IPS-NIHi7 (cell line): ENCODE results near the gene XKRX.

Source experiments
- DNase-seq: peaks from one replicate; pipeline ENCODE4 v3.0.0; 2012; ENCODE audit warnings: mixed read lengths; ENCODE audit errors: extremely low spot score

XKRX gene

DNA sequence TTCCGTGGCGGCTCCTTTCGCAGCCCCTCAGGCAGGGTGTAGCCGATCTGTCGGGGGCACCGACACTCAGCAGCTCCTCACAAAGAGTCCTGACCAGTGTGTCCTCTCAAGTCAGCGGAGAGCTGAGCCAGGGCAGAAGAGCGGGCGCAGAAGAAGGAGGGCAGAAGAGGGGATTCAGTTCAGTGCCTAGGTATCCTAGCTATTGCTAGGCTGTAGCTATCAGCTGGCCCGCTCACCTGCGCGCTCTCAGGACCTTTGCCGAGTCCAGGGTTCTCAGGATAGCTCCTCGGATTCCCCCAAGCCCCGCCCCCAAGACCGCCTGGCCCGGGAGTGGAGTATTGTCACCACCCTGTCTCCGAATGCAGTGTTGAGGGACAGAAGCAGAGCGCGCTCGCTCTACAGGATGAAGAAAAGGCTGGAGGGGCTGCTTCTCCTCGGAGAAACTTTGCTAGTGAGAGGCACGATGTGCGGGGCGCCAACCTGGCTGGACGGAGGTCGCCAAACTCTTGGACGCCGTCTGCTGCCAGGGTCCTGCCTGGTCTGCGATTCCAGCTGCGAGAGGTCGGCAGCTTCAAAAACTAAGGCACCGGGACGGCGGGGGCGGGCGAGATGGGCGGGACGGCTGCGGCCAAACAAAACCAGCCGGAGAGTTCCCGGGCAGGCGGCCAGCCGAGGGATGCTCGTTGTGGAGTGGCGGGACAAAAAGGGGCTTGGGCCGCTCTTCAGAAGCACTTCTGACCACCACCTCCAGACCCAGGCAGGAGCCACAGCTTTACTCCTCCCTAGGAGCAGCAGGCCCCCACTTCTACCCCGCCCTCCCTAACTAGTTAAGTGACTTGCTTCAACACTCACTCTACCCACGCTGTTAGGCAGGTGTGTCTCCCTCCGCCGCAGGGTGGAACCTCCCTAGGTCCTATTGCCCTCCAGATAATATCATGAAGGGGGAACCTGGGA is at the start of gene XKRX:
Gene XKRX, minus strand, starts transcription at position 258 of the 954 bp plus-strand sequence. CDS start 613 bp downstream, outside the sequence.
- DNase-seq = peak; percentile 76

- DNase-seq = no peak
Observed at GRCh38 chrX:100976211-100976610, 47.5 kb upstream of the XKRX start.

- no peak for DNase-seq
Observed at GRCh38 chrX:100975212-100975611, 46.5 kb upstream of the XKRX start.

- no peak for DNase-seq
Observed at GRCh38 chrX:100973411-100973810, 44.7 kb upstream of the XKRX start.

DNA sequence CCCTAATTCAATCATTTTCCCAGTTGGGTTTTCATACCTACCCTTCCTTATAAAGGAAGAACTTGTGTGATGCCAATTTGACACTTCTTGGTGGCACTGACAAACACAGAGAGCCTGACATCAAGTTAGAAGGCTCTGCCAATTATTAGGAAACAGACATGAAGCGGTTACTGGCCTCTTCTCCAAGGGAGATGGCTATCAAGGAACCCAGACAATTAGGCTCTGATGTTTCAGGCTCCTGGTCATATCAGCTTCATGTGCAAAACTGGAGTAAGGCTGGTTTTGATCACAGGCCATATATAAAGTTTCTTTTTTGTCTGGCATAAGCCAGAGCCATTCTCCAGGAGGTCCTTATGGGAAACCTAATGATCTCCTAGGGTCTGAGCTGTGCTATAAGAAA is 41.2 kb upstream of the XKRX start:
- no peak for DNase-seq

- no peak for DNase-seq
Observed at GRCh38 chrX:100969408-100969807, 40.7 kb upstream of the XKRX start, which contains the start of gene ARL13A. Gene ARL13A, plus strand, starts transcription at chrX:100969708. Its CDS starts 3,982 bp downstream, at chrX:100973690.

- no peak for DNase-seq
Observed at GRCh38 chrX:100964362-100964761, 35.6 kb upstream of the XKRX start.

- no peak for DNase-seq
Observed at GRCh38 chrX:100962811-100963210, 34.1 kb upstream of the XKRX start.

DNA sequence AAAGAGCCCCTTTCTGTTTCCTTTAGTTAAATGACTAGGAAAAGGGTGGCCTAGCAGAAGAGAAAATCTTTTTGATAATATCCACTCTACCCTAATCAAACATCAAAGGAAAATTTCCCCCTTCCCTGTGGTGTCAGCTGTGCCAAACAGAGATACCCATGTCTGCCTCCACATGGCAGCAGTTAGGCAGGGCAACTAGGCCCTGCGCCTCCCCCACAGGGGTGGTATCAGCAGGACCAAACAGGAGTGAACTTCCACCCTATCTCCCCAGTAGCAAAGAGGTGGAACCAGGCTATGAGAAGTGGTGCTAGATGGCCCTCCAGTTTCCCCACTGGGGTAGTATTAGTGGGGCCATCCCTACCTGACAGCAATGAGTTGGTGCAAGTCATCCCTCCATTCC is 19.8 kb upstream of the XKRX start:
- no peak for DNase-seq

GRCh38 chrX:100946299-100946927 is 17.7 kb upstream of the XKRX start:
- DNase-seq = no peak

DNA sequence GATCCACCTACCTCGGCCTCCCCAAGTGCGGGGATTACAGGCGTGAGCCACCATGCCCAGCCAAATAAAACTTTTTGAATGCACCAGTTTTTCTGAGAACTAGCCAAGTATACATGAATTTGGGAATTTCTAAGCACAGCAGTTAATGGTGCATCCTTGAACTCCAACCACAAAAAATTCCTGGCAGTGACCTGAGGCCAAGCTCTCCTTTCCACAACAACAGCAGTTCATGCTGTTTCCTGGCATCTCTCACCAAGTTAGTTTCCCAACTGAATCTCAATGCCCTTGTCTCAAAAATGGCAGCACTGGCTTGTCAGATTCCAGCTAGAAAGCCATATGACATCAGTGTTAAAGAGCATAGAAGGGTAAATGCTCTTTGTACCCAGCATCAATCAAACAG is 15.9 kb upstream of the XKRX start:
- DNase-seq = no peak

- DNase-seq = no peak
Observed at GRCh38 chrX:100939333-100939732, 10.6 kb upstream of the XKRX start.

DNA sequence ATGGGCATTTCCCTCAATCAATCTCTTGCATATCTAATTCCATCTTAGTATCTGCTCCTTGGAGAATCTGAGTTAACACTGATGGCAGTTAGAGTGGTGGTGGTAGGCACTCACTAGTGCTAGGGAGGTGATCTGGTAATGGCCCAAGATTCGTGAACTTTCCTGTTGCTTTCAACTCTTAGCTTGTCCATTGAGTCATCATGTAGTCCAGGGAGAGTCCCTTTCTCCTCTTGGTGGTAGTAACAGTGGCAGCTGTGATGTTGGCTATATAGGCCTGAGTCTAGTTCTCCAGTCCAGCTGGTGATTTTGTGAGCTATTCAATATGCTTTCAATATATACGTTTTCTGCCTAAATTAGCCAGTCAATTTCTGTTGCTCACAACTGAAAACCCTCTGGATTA is 7.0 kb upstream of the XKRX start:
- no peak for DNase-seq

GRCh38 chrX:100931925-100932285 is 3.2 kb upstream of the XKRX start:
- DNase-seq = no peak

GRCh38 chrX:100931218-100931924 is 2.7 kb upstream of the XKRX start:
- no peak for DNase-seq

GRCh38 chrX:100926453-100926852 is 2.3 kb downstream of the XKRX start:
- no peak for DNase-seq

DNA sequence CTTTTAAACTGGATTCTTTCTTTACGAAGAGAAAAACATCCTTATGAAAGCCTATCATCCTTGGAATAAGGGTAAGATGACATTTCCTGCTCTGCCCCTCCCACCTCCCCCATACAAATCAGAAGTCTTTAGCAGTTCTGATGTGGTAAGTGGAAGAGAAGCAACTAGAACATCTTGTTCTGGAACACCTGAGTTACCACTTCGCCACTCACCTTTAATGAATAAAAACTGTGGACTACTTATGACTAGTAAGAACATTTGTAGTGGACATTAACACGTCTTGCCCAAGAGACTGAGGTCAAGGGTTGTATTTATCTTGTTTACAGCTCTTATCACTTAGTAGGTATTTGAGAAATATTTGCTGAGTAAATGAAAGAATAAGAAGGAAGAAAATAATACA is 4.3 kb downstream of the XKRX start:
- no peak for DNase-seq

- no peak for DNase-seq
Observed at GRCh38 chrX:100915562-100915961, 13.2 kb downstream of the XKRX start.

- no peak for DNase-seq
Observed at GRCh38 chrX:100913111-100913510, 15.6 kb downstream of the XKRX start.

DNA sequence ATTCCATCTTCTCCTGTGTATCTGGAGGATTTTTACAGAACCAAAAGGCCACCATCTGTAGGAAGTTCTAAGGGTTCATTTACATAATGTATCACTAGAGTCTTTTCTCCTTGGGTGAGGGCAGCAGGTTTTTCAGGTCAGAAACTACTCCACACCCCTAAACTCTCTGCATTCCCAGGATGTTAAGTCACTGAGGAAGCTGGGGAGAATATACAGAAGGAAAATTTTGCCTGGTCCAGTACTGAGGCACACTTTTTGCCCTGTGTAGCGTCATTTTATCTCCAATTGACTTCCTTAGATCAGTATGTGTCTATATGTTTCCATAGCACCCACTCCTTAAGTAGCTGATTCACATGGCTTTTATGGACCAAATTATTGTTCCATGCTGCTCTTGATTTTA is 17.0 kb downstream of the XKRX start:
- no peak for DNase-seq

GRCh38 chrX:100905620-100906019 is 23.1 kb downstream of the XKRX start:
- DNase-seq = no peak

DNA sequence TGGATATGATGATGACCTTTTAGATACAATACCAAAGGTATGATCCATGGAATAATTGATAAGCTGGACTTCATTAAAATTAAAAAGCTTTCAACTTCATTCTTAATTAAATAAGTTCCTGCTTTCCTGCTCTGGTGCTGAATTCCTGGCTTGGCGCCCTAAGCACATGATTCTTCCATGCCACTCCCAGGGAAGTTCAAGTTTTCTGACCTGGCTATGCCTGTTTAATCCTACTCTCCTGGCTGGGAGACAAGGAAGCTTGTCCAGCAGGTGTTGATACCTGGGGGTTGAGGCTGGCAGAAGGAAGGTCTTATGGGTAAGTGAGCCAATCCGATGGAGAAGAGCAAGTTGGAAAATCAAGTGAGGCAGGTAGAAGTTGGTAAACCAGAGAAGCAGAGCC is 24.3 kb downstream of the XKRX start:
- DNase-seq = no peak
